ENCODE measurements around the gene EGFLAM.

DNA sequence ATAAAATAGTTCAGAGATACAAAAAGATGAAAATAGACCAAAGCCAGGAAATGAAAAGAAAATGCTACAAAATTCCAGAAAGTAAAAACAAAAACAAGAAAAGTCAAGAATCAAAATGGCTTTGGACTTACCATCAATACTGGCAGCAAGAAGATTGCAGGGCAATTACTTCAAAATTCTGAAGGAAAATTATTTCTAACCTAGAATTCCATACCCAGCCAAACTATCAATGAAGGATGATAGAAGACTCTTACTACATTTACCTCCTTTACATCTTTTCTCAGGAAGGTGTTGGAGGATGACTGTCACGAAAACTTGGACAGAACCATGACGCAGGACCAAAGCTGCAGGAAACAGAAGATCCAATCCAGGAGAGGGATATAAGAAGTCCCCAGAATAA, 46.8 kb downstream of the EGFLAM start:
- TF ChIP-seq POLR2A (IDR thresholded peaks at IDR 0.05) (no peak), CTCF (IDR thresholded peaks at IDR 0.05) (no peak)

Data from heart left ventricle (tissue), 13 donors.